CD4-positive, alpha-beta memory T cell (primary cell): ENCODE data around the gene SOD2. TPM values are rescaled to one million over a fixed set of nuclear protein-coding genes. Genes with fewer than 3 reads are reported as not detected.

Source experiments
- polyA plus RNA-seq, 2 donors: library from polyadenylated mRNA; unstranded; fragments of 300-500 nt; fragmentation: Illumina TruSeq; gene quantifications; one replicate each; pipeline ENCODE4 v1.2.3, GENCODE V29; 2021
- total RNA-seq, 2 experiments: library from RNA; stranded (reverse); gene quantifications; one replicate each; pipeline ENCODE4 v1.2.3, GENCODE V29; 2021

Gene SOD2
- total and polyA plus RNA-seq, 4 experiments from 2014 or later = 121 to 161 (median 130) TPM

Other genes starting within 250 kb of the SOD2 start
- 100 to 1,000 TPM; 151 to 159 TPM for gene WTAP, start 34.3 kb upstream of the SOD2 start, total RNA-seq
- gene WTAP, start 34.3 kb upstream of the SOD2 start, polyA plus RNA-seq = 100 to 1,000 TPM; 140 to 149 TPM
- gene ACAT2, start 68.8 kb upstream of the SOD2 start, total RNA-seq = 10 to 100 TPM; 30.5 to 30.9 TPM
- gene ACAT2, start 68.8 kb upstream of the SOD2 start, polyA plus RNA-seq = 10 to 100 TPM; 43.5 to 53.2 TPM
- 100 to 1,000 TPM; 151 to 162 TPM for gene TCP1, start 96.4 kb upstream of the SOD2 start, total RNA-seq
- 100 to 1,000 TPM in 1 of 2 donors, 10 to 100 TPM in 1; 84.3 to 114 TPM for gene TCP1, start 96.4 kb upstream of the SOD2 start, polyA plus RNA-seq
- 10 to 100 TPM; 43.9 to 45.2 TPM for gene MRPL18, start 97.2 kb upstream of the SOD2 start, total RNA-seq
- 100 to 1,000 TPM in 1 of 2 donors, 10 to 100 TPM in 1; 68.5 to 105 TPM for gene MRPL18, start 97.2 kb upstream of the SOD2 start, polyA plus RNA-seq
- gene PNLDC1, start 107.0 kb upstream of the SOD2 start, total RNA-seq = under 1 TPM; 0.47 to 0.94 TPM
- gene PNLDC1, start 107.0 kb upstream of the SOD2 start, polyA plus RNA-seq = under 1 TPM in 1 of 2 donors, not detected in 1; 0.23 TPM
- not detected for gene MAS1, start 197.7 kb upstream of the SOD2 start, total RNA-seq
- not detected for gene MAS1, start 197.7 kb upstream of the SOD2 start, polyA plus RNA-seq